Embryonic facial prominence (tissue), 1 donor: ENCODE results near the gene C9orf152.
A peak's percentile ranks its signal among the peaks of the same experiment; 100 is the strongest.
"Not testable (repeated sequence)": the region's sequence is repeated elsewhere in the genome, so short reads cannot be mapped to it uniquely, and the experiment has no call there.

ENCODE experiments used
- DNase-seq: peaks from one replicate; pipeline ENCODE4 v3.0.0-alpha.2; 2016; ENCODE audit errors: extremely low spot score

Gene C9orf152

GRCh38 chr9:110214586-110215355, 6.8 kb upstream of the C9orf152 start:
- no peak for DNase-seq

- no peak for DNase-seq
These were observed 6.1 kb upstream of the C9orf152 start for GRCh38 chr9:110214090-110214489.

- no peak for DNase-seq
These were observed 5.6 kb upstream of the C9orf152 start for GRCh38 chr9:110213413-110214044.

- no peak for DNase-seq
These were observed 803 bp downstream of the C9orf152 start for GRCh38 chr9:110207071-110207641.

GRCh38 chr9:110206389-110206788, 1.6 kb downstream of the C9orf152 start:
- DNase-seq = no peak

- not testable (repeated sequence) for DNase-seq
These were observed 2.3 kb downstream of the C9orf152 start for GRCh38 chr9:110205612-110206011.

GRCh38 chr9:110202232-110202631, 5.7 kb downstream of the C9orf152 start:
- no peak for DNase-seq

GRCh38 chr9:110199643-110200042, 8.3 kb downstream of the C9orf152 start:
- no peak for DNase-seq

GRCh38 chr9:110198357-110198756, 9.6 kb downstream of the C9orf152 start:
- no peak for DNase-seq

- no peak for DNase-seq
These were observed 10.4 kb downstream of the C9orf152 start for GRCh38 chr9:110197330-110198187.

- not testable (repeated sequence) for DNase-seq
These were observed 11.9 kb downstream of the C9orf152 start for GRCh38 chr9:110196084-110196499.

- DNase-seq = peak; percentile 51
These were observed 15.3 kb downstream of the C9orf152 start for GRCh38 chr9:110192531-110193261.

- DNase-seq = no peak
These were observed 16.3 kb downstream of the C9orf152 start for GRCh38 chr9:110191615-110192014.

GRCh38 chr9:110189559-110190320, 18.2 kb downstream of the C9orf152 start:
- DNase-seq = no peak

- DNase-seq = no peak
These were observed 19.0 kb downstream of the C9orf152 start for GRCh38 chr9:110188991-110189390.

- no peak for DNase-seq
These were observed 19.9 kb downstream of the C9orf152 start for GRCh38 chr9:110188101-110188500.

- DNase-seq = no peak
These were observed 20.8 kb downstream of the C9orf152 start for GRCh38 chr9:110187126-110187525.

GRCh38 chr9:110186254-110186653, 21.7 kb downstream of the C9orf152 start:
- no peak for DNase-seq

GRCh38 chr9:110185806-110186205, 22.2 kb downstream of the C9orf152 start:
- no peak for DNase-seq
